ENCODE measurements around the gene CLDN22.

CLDN22 gene

GRCh38 chr4:183297675-183298074 is 22.4 kb downstream of the CLDN22 start:
- no peak for TF ChIP-seq CTCF (IDR thresholded peaks at IDR 0.05; ENCODE audit: low read depth, low read length)
- no peak overlapping the region for H3K4me3 ChIP-seq (ENCODE audit: low read depth, low read length)

- no peak for TF ChIP-seq CTCF (IDR thresholded peaks at IDR 0.05; ENCODE audit: low read depth, low read length)
- H3K4me3 ChIP-seq (ENCODE audit: low read depth, low read length): no peak overlapping the region
These were observed 24.4 kb downstream of the CLDN22 start for GRCh38 chr4:183295711-183296110.

GRCh38 chr4:183291070-183291469 is 29.0 kb downstream of the CLDN22 start:
- no peak overlapping the region for H3K4me3 ChIP-seq (ENCODE audit: low read depth, low read length)
- no peak for TF ChIP-seq CTCF (IDR thresholded peaks at IDR 0.05; ENCODE audit: low read depth, low read length)

GRCh38 chr4:183289688-183290087 is 30.4 kb downstream of the CLDN22 start:
- no peak for TF ChIP-seq CTCF (IDR thresholded peaks at IDR 0.05; ENCODE audit: low read depth, low read length)
- no peak overlapping the region for H3K4me3 ChIP-seq (ENCODE audit: low read depth, low read length)

- H3K4me3 ChIP-seq (ENCODE audit: low read depth, low read length): no peak overlapping the region
- no peak for TF ChIP-seq CTCF (IDR thresholded peaks at IDR 0.05; ENCODE audit: low read depth, low read length)
These were observed 31.1 kb downstream of the CLDN22 start for GRCh38 chr4:183288955-183289354.

- TF ChIP-seq CTCF (IDR thresholded peaks at IDR 0.05; ENCODE audit: low read depth, low read length): no peak
- no peak overlapping the region for H3K4me3 ChIP-seq (ENCODE audit: low read depth, low read length)
These were observed 32.4 kb downstream of the CLDN22 start for GRCh38 chr4:183287677-183288076.

GRCh38 chr4:183287309-183287659 is 32.8 kb downstream of the CLDN22 start:
- H3K4me3 ChIP-seq (ENCODE audit: low read depth, low read length): no peak overlapping the region
- no peak for TF ChIP-seq CTCF (IDR thresholded peaks at IDR 0.05; ENCODE audit: low read depth, low read length)
